NCI-H460 (cell line): ENCODE results near the gene NCAPG. TPM values are rescaled to one million over a fixed set of nuclear protein-coding genes. Genes with fewer than 3 reads are reported as not detected.

Source experiments
- DNase-seq: peaks from one replicate; pipeline ENCODE4 v3.0.0-alpha.2; 2016; ENCODE audit warnings: low read depth; ENCODE audit errors: extremely low read depth
- total RNA-seq: library from RNA; depleted of rRNA; stranded (reverse); fragments of >200 nt; shearing (Covaris generic); gene quantifications from 2 replicates; pipeline ENCODE4 v1.2.3, GENCODE V29; 2014; rRNA removed

Gene NCAPG
- total RNA-seq, 1 experiment from 2014 or later: 44.1 TPM

GRCh38 chr4:17865866-17866363 lies 55.1 kb downstream of the NCAPG start:
- no peak for DNase-seq

- no peak for DNase-seq
Measured at GRCh38 chr4:17866810-17867209, 56.0 kb downstream of the NCAPG start.

DNA sequence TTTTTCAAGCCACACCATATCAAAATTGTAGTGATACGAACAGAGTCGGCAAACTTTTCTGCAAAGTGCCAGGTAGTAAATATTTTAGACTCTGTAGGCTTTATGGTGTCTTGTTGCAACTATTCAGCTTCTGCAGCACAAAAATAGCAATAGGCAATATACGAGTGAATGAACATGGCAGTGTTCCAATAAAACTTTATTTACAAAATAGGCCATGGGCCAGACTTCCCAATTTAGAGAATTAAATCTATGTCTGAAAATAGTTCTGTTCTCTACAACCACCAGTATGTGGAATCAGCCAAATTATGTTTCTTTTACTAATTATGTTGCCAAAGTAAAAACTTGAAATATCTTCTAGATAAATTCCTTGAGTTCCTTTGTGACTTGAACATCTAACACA lies 56.5 kb downstream of the NCAPG start:
- DNase-seq: no peak

DNA sequence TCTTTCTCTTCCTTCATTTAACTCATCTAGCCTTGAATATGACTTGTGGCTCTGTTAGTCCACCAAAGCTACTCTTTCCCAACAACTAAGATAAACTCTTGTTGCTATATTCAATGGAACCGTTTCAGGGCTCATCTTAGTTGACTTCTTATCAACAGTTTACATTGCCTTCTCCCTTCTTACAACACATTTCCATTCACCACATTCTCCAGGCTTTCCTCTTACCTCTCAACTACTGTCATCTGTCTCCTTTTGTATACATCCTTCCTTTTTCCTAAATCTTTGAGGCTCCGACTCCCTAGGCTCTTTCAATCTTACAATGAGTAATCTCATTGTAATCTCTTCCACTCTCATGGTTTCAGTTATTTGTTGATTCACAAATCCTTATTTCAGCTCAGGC lies 58.5 kb downstream of the NCAPG start:
- no peak for DNase-seq

- DNase-seq: no peak
Measured at GRCh38 chr4:17875402-17876070, 64.8 kb downstream of the NCAPG start.

- no peak for DNase-seq
Measured at GRCh38 chr4:17876943-17877342, 66.2 kb downstream of the NCAPG start.

GRCh38 chr4:17877661-17878060 lies 66.9 kb downstream of the NCAPG start:
- no peak for DNase-seq

DNA sequence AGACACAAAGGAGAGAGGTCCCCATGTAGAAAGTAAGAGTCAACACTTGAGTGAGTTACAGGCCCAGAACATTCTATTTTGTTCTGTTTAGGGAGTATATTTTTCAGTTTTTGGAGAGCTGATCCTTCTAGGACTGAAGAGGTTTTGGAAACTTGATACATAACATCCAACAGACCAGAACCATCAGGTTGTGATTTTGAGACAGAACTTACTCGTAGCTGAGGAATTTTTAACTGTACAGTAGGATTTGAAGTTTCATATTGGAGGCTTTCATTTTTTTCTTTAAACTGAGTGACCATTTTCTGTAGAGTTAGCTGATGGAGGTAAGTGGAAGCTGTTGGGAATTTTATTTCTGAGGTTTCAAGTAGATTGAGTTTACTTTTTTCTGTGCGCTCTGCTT lies 73.3 kb downstream of the NCAPG start:
- no peak for DNase-seq

DNA sequence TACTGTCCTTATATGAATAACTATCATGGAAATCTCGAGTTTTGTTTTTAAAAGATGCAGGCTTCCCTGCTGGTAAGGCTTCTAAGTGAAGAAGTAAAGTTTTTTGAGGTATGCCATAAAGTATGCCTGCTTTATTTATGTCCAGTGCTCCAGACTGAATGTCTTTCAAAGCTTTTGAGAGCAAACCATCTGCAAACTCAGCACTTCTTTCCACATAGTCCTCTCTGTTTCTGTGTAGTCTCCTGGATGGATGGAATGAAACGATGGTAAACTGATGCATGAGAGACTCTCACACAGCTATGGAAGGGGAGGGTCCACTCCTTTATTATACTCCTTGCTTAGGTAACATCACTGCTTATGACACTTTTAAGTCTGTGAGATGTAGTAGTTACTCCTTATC lies 73.7 kb downstream of the NCAPG start:
- no peak for DNase-seq

GRCh38 chr4:17889692-17890091 lies 78.9 kb downstream of the NCAPG start:
- no peak for DNase-seq

DNA sequence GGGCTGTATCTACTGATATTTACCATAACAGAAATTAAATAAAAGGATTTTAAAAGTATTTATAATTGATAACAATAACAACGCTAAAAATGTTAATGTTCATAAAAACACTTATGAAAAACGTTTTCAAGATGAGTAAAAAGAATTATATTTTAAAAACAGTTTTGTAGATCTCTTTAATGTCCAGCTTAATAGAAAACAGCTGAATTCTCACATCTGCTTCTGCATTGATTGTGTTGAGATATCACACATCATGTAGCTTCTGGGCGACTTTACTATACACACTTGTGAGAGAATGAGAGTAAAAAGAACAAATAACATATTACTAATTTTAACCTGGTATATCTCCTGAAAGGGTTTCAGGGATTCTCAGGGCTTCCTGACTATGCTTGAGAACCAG lies 83.6 kb downstream of the NCAPG start:
- no peak for DNase-seq

Other genes starting within 250 kb of the NCAPG start
- 60.4 and 63.8 TPM in 2 replicates for gene LAP3, start 233.8 kb upstream of the NCAPG start, total RNA-seq
- 7.4 and 9.2 TPM in 2 replicates for gene MED28, start 196.3 kb upstream of the NCAPG start, total RNA-seq
- gene FAM184B, start 29.4 kb upstream of the NCAPG start, total RNA-seq: 0.02 TPM in 1 of 2 replicates, not detected in the other
- 27.1 and 30.2 TPM in 2 replicates for gene DCAF16, start 222 bp upstream of the NCAPG start, total RNA-seq
- 12.8 and 16.7 TPM in 2 replicates for gene LCORL, start 210.8 kb downstream of the NCAPG start, total RNA-seq